ENCODE data around the gene CXCL13. TPM values are rescaled to one million over a fixed set of nuclear protein-coding genes. Genes with fewer than 3 reads are reported as not detected.

The CXCL13 gene
- total and polyA plus RNA-seq, 2 of the 13 experiments (the other 11 are each of a cell fraction or from before 2014, with no cell fraction given): not detected

- TF ChIP-seq, protein P1, sequence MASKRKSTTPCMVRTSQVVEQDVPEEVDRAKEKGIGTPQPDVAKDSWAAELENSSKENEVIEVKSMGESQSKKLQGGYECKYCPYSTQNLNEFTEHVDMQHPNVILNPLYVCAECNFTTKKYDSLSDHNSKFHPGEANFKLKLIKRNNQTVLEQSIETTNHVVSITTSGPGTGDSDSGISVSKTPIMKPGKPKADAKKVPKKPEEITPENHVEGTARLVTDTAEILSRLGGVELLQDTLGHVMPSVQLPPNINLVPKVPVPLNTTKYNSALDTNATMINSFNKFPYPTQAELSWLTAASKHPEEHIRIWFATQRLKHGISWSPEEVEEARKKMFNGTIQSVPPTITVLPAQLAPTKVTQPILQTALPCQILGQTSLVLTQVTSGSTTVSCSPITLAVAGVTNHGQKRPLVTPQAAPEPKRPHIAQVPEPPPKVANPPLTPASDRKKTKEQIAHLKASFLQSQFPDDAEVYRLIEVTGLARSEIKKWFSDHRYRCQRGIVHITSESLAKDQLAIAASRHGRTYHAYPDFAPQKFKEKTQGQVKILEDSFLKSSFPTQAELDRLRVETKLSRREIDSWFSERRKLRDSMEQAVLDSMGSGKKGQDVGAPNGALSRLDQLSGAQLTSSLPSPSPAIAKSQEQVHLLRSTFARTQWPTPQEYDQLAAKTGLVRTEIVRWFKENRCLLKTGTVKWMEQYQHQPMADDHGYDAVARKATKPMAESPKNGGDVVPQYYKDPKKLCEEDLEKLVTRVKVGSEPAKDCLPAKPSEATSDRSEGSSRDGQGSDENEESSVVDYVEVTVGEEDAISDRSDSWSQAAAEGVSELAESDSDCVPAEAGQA (IDR thresholded peaks at IDR 0.05; ENCODE audit: low read depth): peak; percentile 47; the same call in 1 of the 2 replicates
- TF ChIP-seq, protein P1 (CRISPR knock-in tag; IDR thresholded peaks at IDR 0.05; ENCODE audit: borderline replicate concordance): no peak
- TF ChIP-seq KAT2B (IDR thresholded peaks at IDR 0.05; ENCODE audit: borderline replicate concordance, low read depth, low read length) (no peak), MTF1 (CRISPR knock-in tag; IDR thresholded peaks at IDR 0.05) (no peak), ZNF776 (CRISPR knock-in tag; IDR thresholded peaks at IDR 0.05) (no peak), FUBP1 (CRISPR knock-in tag; IDR thresholded peaks at IDR 0.05; ENCODE audit: borderline replicate concordance) (no peak), MIER3 (CRISPR knock-in tag; IDR thresholded peaks at IDR 0.05; ENCODE audit: borderline replicate concordance) (peak; percentile 83; the same call in 1 of the 2 replicates), RXRA (CRISPR knock-in tag; IDR thresholded peaks at IDR 0.05) (no peak), HNF1A (IDR thresholded peaks at IDR 0.05; ENCODE audit: low read depth) (no peak), HNF1A (CRISPR knock-in tag; IDR thresholded peaks at IDR 0.05; ENCODE audit: borderline replicate concordance) (no peak), KMT2A (CRISPR knock-in tag; IDR thresholded peaks at IDR 0.05) (no peak), SMARCE1 (IDR thresholded peaks at IDR 0.05; ENCODE audit: borderline replicate concordance) (no peak), GATA4 (IDR thresholded peaks at IDR 0.05; ENCODE audit: borderline replicate concordance, low read depth) (no peak), CREM (IDR thresholded peaks at IDR 0.05) (no peak), CREM (CRISPR knock-in tag; IDR thresholded peaks at IDR 0.05) (no peak)
- TF ChIP-seq, protein P2, sequence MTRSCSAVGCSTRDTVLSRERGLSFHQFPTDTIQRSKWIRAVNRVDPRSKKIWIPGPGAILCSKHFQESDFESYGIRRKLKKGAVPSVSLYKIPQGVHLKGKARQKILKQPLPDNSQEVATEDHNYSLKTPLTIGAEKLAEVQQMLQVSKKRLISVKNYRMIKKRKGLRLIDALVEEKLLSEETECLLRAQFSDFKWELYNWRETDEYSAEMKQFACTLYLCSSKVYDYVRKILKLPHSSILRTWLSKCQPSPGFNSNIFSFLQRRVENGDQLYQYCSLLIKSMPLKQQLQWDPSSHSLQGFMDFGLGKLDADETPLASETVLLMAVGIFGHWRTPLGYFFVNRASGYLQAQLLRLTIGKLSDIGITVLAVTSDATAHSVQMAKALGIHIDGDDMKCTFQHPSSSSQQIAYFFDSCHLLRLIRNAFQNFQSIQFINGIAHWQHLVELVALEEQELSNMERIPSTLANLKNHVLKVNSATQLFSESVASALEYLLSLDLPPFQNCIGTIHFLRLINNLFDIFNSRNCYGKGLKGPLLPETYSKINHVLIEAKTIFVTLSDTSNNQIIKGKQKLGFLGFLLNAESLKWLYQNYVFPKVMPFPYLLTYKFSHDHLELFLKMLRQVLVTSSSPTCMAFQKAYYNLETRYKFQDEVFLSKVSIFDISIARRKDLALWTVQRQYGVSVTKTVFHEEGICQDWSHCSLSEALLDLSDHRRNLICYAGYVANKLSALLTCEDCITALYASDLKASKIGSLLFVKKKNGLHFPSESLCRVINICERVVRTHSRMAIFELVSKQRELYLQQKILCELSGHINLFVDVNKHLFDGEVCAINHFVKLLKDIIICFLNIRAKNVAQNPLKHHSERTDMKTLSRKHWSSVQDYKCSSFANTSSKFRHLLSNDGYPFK (CRISPR knock-in tag; IDR thresholded peaks at IDR 0.05; ENCODE audit: borderline replicate concordance): no peak
Measured at GRCh38 chr4:77636902-77637301, 31.3 kb downstream of the CXCL13 start (continued).
